GM12878 (cell line): ENCODE measurements around the gene GTF3C1. TPM values are rescaled to one million over a fixed set of nuclear protein-coding genes. Genes with fewer than 3 reads are reported as not detected.

Experiments used
- ATAC-seq: fragments of 200-7000 bp; cut with Tn5 transposase; 3 replicates; pipeline ENCODE4 v1.9.1; 2020; ENCODE audit warnings: mild to moderate bottlenecking, moderate library complexity
- BruUV-seq: library from RNA; stranded (reverse); fragments of 400-500 nt; replicated peaks from 2 replicates; lab custom pipeline; 2021; lab: Mats Ljungman, UMichigan
- CTCF ChIA-PET: fragments of 300-600 bp; sonication (Branson Sonifier 250); formaldehyde crosslinking; extraction: SDS; loops from one replicate; lab custom pipeline; 2021; ENCODE audit warnings: inconsistent platforms; lab: Yijun Ruan, JAX
- POLR2A ChIA-PET: fragments of 350-600 bp; formaldehyde crosslinking; extraction: SDS; loops from one replicate; lab custom pipeline; 2021; ENCODE audit warnings: inconsistent platforms; lab: Charles Lee
- RAD21 ChIA-PET: fragments of 300-600 bp; sonication (Branson Sonifier 250); formaldehyde crosslinking; loops from one replicate; lab custom pipeline; 2023; ENCODE audit warnings: antibody characterized with exemption; ENCODE audit not compliant: unreplicated experiment; lab: Charles Lee
- SMC1A ChIA-PET: fragments of 300-600 bp; sonication (Branson Sonifier 250); formaldehyde crosslinking; loops from one replicate; lab custom pipeline; 2023; ENCODE audit not compliant: unreplicated experiment, uncharacterized antibody; lab: Charles Lee
- DNase-seq: peaks from one replicate; pipeline ENCODE4 v3.0.0-alpha.2; 2011; ENCODE audit warnings: low read depth, low spot score
- FAIRE-seq: peaks from 3 replicates; lab custom pipeline; 2011; peaks lifted over from hg19 to GRCh38; lab: Jason Lieb, UNC
- H2AFZ ChIP-seq: 2 replicates; pipeline ENCODE4 v1.6.0; 2011; ENCODE audit warnings: low read depth, low read length, control low read depth; ENCODE audit not compliant: control insufficient read depth
- H3K27ac ChIP-seq: 2 replicates; pipeline ENCODE4 v1.5.1; 2011; ENCODE audit warnings: control low read depth; ENCODE audit not compliant: control insufficient read depth, insufficient read depth
- H3K27me3 ChIP-seq, 2 experiments: replicated peaks in 1 of 2; 2 replicates each; pipeline versions ENCODE4 v1.6.0 to v1.6.1; 2011; ENCODE audit warnings: low read length in 1 of 2; ENCODE audit not compliant: control insufficient read depth in 2 of 2, insufficient read depth in 2 of 2
- H3K36me3 ChIP-seq, 2 experiments: 2 replicates each; pipeline ENCODE4 v1.5.1; 2011; ENCODE audit warnings: low read length in 1 of 2; ENCODE audit not compliant: control insufficient read depth in 2 of 2, insufficient read depth in 2 of 2
- H3K4me1 ChIP-seq: 2 replicates; pipeline ENCODE4 v1.6.1; 2011; ENCODE audit warnings: mild to moderate bottlenecking, low read length, moderate library complexity, mixed read lengths; ENCODE audit not compliant: control insufficient read depth, insufficient read depth
- H3K4me2 ChIP-seq: 2 replicates; pipeline ENCODE4 v1.6.0; 2011; ENCODE audit warnings: control low read depth; ENCODE audit not compliant: control insufficient read depth, insufficient read depth
- H3K4me3 ChIP-seq: fragments of 200-600 bp; sonication (generic); 2 replicates; pipeline ENCODE4 v1.5.1; 2016
- H3K79me2 ChIP-seq: 2 replicates; pipeline ENCODE4 v1.6.0; 2011; ENCODE audit warnings: low read length; ENCODE audit not compliant: control insufficient read depth, insufficient read depth
- H3K9ac ChIP-seq: 2 replicates; pipeline ENCODE4 v1.8.0; 2011; ENCODE audit warnings: low read length, control low read depth, mixed read lengths; ENCODE audit not compliant: control insufficient read depth, insufficient read depth
- H3K9me3 ChIP-seq: replicated peaks from 3 replicates; pipeline ENCODE4 v1.5.1; 2011; ENCODE audit warnings: mild to moderate bottlenecking, low read length; ENCODE audit not compliant: control insufficient read depth, insufficient read depth
- H4K20me1 ChIP-seq: 2 replicates; pipeline ENCODE4 v1.6.0; 2011; ENCODE audit not compliant: control insufficient read depth, insufficient read depth
- CREM ChIP-seq: IDR thresholded peaks from 2 replicates; pipeline ENCODE4 v1.6.1; 2014; ENCODE audit warnings: antibody characterized with exemption, low read depth
- ESRRA ChIP-seq: IDR thresholded peaks from 2 replicates; pipeline ENCODE4 v1.6.1; 2012; ENCODE audit warnings: mild to moderate bottlenecking, low read length, improper control_type of control experiment
- HDGF ChIP-seq: fragments of 450-650 bp; IDR thresholded peaks from 2 replicates; pipeline ENCODE4 v1.6.1; 2016; ENCODE audit warnings: antibody characterized with exemption
- IRF4 ChIP-seq: IDR thresholded peaks from 2 replicates; pipeline ENCODE4 v1.6.1; 2011; ENCODE audit warnings: low read depth, low read length
- NKRF ChIP-seq: fragments of 450-650 bp; conservative IDR thresholded peaks from 2 replicates; pipeline ENCODE4 v1.6.1; 2017; ENCODE audit warnings: mild to moderate bottlenecking, moderate library complexity
- SKIL ChIP-seq: fragments of 450-650 bp; IDR thresholded peaks from 2 replicates; pipeline ENCODE4 v1.6.1; 2017; ENCODE audit warnings: mild to moderate bottlenecking, low read depth, inconsistent platforms; ENCODE audit not compliant: poor library complexity, severe bottlenecking
- SP1 ChIP-seq: IDR thresholded peaks from one replicate; pipeline ENCODE4 v1.6.1; 2011; ENCODE audit warnings: low read depth, low read length
- SUPT20H ChIP-seq: IDR thresholded peaks from 2 replicates; pipeline ENCODE4 v1.6.1; 2011; ENCODE audit warnings: low read depth, mild to moderate bottlenecking, low read length, moderate library complexity, borderline replicate concordance; ENCODE audit not compliant: control insufficient read depth
- TBL1XR1 ChIP-seq: IDR thresholded peaks from 2 replicates; pipeline ENCODE4 v1.6.1; 2012; ENCODE audit warnings: low read depth, low read length, improper control_type of control experiment
- TCF7 ChIP-seq: IDR thresholded peaks from 2 replicates; pipeline ENCODE4 v1.6.1; 2014; ENCODE audit warnings: antibody characterized with exemption, borderline replicate concordance
- ZNF24 ChIP-seq: fragments of 450-650 bp; IDR thresholded peaks from 2 replicates; pipeline ENCODE4 v1.6.1; 2017; ENCODE audit warnings: antibody characterized with exemption, mild to moderate bottlenecking
- ZNF274 ChIP-seq: IDR thresholded peaks from one replicate; pipeline ENCODE4 v1.8.0; 2011; ENCODE audit not compliant: insufficient read length, insufficient read depth
- WGBS: methylation state at CpG from one replicate; pipeline ENCODE4 v1.1.6; 2016; ENCODE audit warnings: low lambda C conversion rate; ENCODE audit not compliant: insufficient replicate concordance, insufficient coverage; ENCODE audit errors: missing lambda C conversion rate; 5-methylcytosine and 5-hydroxymethylcytosine counted together
- in situ Hi-C: fragments of 300-500 bp; cut with MboI; formaldehyde crosslinking; loops from 9 replicates; pipeline ENCODE4 v1.14.3; 2018; ENCODE audit warnings: mixed read lengths
- intact Hi-C: fragments of 100-400 bp; cut with micrococcal nuclease; formaldehyde crosslinking; loops from one replicate; pipeline ENCODE4 v1.14.2; 2022; ENCODE audit not compliant: unreplicated experiment
- polyA plus RNA-seq, 11 experiments: library from polyadenylated mRNA; depleted of rRNA in 4 of 11; unstranded in 6 of 11; stranded (reverse) in 5 of 11; fragments of >200 nt; fragmentation: Nextera tagmentation in 4 of 11; fragmentation: Illumina TruSeq in 1 of 11; extraction: Ambion mirVana in 4 of 11; extraction: Trizol in 1 of 11; gene quantifications; 1 replicate in 1 of 11; 2 replicates in 10 of 11; pipeline versions ENCODE4 v1.2.1 to v1.2.3, GENCODE V29; 2011 to 2016; ENCODE audit warnings: inconsistent platforms in 2 of 11, missing spikeins in 2 of 11, low read depth in 1 of 11
- total RNA-seq, 4 experiments: library from RNA; depleted of rRNA in 3 of 4; stranded (reverse); fragments of >200 nt in 3 of 4; fragmentation: Illumina TruSeq in 1 of 4; extraction: Trizol in 1 of 4; gene quantifications; 2 replicates each; pipeline versions ENCODE4 v1.2.1 to v1.2.3, GENCODE V29; 2013 to 2021
- TF ChIP-seq, protein P1 (sequence below): fragments of 450-650 bp; formaldehyde crosslinking; IDR thresholded peaks from 2 replicates; pipeline ENCODE4 v1.5.0; 2022; ENCODE audit warnings: mild to moderate bottlenecking, missing genetic modification characterization
- TF ChIP-seq, protein P2 (sequence below): fragments of 450-650 bp; IDR thresholded peaks from 2 replicates; pipeline ENCODE4 v1.6.1; 2018; ENCODE audit warnings: borderline replicate concordance, mild to moderate bottlenecking; ENCODE audit not compliant: partially characterized antibody

Gene GTF3C1
- total and polyA plus RNA-seq, 10 of the 15 experiments (the other 5 are each of a cell fraction or from before 2014, with no cell fraction given), result 0.98 to 60.9 (median 34.3) TPM

- CTCF ChIA-PET, result no interaction called here
- H3K36me3 ChIP-seq, result no peaks in the 10 kb centered on the region
- 57% methylated on average over 5 of the region's 6 CpGs for WGBS
- no TSS peak for BruUV-seq
- DNase-seq, result no peak
- in situ Hi-C loops (no loop called here), intact Hi-C loops (no loop called here)
- RAD21 ChIA-PET, result interaction anchor here (0.8 kb wide), 1 partner anchor 100 kb away, joined by 3 read pairs; no protein-coding TSS in a partner anchor
- H3K4me2 ChIP-seq, result no peak overlapping the region
- SMC1A ChIA-PET, result no interaction called here
- POLR2A ChIA-PET, result no interaction called here
- no peaks in the 10 kb centered on the region for H3K79me2 ChIP-seq
- no peak overlapping the region for H2AFZ ChIP-seq
- no peaks in the 10 kb centered on the region for H3K9me3 ChIP-seq
- FAIRE-seq, result no peak
- no peaks in the 10 kb centered on the region for H4K20me1 ChIP-seq
- no peaks in the 10 kb centered on the region for H3K4me1 ChIP-seq
- ATAC-seq, result no peak
- no peak for TF ChIP-seq ESRRA
- TF ChIP-seq NKRF, result no peak
- TF ChIP-seq TBL1XR1, result no peak
- TF ChIP-seq, protein P1, sequence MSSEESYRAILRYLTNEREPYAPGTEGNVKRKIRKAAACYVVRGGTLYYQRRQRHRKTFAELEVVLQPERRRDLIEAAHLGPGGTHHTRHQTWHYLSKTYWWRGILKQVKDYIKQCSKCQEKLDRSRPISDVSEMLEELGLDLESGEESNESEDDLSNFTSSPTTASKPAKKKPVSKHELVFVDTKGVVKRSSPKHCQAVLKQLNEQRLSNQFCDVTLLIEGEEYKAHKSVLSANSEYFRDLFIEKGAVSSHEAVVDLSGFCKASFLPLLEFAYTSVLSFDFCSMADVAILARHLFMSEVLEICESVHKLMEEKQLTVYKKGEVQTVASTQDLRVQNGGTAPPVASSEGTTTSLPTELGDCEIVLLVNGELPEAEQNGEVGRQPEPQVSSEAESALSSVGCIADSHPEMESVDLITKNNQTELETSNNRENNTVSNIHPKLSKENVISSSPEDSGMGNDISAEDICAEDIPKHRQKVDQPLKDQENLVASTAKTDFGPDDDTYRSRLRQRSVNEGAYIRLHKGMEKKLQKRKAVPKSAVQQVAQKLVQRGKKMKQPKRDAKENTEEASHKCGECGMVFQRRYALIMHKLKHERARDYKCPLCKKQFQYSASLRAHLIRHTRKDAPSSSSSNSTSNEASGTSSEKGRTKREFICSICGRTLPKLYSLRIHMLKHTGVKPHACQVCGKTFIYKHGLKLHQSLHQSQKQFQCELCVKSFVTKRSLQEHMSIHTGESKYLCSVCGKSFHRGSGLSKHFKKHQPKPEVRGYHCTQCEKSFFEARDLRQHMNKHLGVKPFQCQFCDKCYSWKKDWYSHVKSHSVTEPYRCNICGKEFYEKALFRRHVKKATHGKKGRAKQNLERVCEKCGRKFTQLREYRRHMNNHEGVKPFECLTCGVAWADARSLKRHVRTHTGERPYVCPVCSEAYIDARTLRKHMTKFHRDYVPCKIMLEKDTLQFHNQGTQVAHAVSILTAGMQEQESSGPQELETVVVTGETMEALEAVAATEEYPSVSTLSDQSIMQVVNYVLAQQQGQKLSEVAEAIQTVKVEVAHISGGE (CRISPR knock-in tag), result no peak
- no peak for TF ChIP-seq HDGF
- TF ChIP-seq IRF4, result no peak
- TF ChIP-seq CREM, result no peak
- no peak for TF ChIP-seq ZNF274
- TF ChIP-seq SP1, result no peak
- no peak for TF ChIP-seq ZNF24
- TF ChIP-seq, protein P2, sequence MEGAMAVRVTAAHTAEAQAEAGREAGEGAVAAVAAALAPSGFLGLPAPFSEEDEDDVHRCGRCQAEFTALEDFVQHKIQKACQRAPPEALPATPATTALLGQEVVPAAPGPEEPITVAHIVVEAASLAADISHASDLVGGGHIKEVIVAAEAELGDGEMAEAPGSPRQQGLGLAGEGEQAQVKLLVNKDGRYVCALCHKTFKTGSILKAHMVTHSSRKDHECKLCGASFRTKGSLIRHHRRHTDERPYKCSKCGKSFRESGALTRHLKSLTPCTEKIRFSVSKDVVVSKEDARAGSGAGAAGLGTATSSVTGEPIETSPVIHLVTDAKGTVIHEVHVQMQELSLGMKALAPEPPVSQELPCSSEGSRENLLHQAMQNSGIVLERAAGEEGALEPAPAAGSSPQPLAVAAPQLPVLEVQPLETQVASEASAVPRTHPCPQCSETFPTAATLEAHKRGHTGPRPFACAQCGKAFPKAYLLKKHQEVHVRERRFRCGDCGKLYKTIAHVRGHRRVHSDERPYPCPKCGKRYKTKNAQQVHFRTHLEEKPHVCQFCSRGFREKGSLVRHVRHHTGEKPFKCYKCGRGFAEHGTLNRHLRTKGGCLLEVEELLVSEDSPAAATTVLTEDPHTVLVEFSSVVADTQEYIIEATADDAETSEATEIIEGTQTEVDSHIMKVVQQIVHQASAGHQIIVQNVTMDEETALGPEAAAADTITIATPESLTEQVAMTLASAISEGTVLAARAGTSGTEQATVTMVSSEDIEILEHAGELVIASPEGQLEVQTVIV, result no peak
- no peak for TF ChIP-seq TCF7
- TF ChIP-seq SKIL, result no peak
- no peak for TF ChIP-seq SUPT20H
- H3K4me3 ChIP-seq, result no peak overlapping the region
- no peak overlapping the region for H3K9ac ChIP-seq
- no peak overlapping the region for H3K27ac ChIP-seq
- no peaks in the 10 kb centered on the region for H3K27me3 ChIP-seq
These were observed 48.5 kb upstream of the GTF3C1 start for GRCh38 chr16:27598220-27598619.
